Stimulated activated CD4-positive, alpha-beta T cell treated with anti-CD3 and anti-CD28 coated beads, TNF-alpha, amount 100 ng/mL, for 48 hours (primary cell): ENCODE results near the gene NR1D2.

Experiments used
- DNase-seq, 3 donors: peaks; one replicate each; pipeline ENCODE4 v3.0.0-alpha.2; 2020; ENCODE audit warnings: low read depth in 3 of 3

NR1D2 gene

GRCh38 chr3:23964537-23965235, 19.6 kb downstream of the NR1D2 start:
- DNase-seq: no peak

DNA sequence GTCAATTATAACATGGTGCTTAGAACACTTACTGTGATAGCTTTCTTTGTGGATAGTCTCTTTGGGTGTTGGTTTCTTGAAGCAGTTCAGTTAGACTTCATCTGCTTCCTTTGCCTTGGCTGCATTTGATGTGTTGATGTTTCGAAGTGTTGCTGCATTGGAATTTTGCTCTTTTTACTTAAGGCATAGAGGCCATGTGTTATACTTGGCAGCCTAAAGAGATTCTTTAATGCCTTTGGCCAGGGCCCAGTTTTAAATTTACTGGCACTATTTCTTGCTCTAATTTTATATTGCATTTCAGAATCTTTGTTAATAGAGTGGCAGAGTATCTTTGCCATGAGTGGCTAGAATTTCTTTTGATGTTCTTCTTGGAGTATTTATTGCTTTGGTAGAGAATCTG, 21.2 kb downstream of the NR1D2 start:
- no peak for DNase-seq

DNA sequence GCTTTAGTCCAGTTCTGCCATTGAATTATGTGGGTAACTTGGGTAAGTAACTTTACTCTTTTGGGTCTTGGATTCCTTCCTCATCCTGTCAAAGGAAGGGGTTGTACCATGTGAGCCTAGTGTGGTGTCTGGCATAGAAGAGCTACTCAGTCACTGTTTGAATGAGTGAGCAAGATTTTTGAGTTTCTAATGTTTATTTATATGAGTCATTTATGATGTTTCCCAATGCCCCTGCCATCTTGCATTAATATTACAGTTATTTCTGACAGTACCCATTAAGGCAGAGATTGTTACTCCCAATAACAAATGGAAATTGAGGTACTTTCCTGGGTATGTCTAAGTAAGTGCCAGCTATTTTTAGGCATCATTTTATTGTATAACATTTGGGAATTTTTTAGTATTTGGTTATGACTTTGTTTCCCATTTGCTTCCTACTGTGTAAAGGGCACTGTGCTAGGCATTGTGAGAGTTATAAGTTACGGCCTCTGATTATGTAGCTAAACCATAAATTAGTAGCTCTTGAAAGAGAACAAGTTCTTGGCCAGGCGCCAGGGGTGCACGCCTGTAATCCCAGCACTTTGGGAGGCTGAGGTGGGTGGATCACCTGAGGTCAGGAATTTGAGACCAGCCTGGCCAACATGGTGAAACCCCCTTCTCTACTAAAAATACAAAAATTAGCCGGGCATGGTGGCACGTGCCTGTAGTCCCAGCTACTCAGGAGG, 23.5 kb downstream of the NR1D2 start:
- no peak for DNase-seq

DNA sequence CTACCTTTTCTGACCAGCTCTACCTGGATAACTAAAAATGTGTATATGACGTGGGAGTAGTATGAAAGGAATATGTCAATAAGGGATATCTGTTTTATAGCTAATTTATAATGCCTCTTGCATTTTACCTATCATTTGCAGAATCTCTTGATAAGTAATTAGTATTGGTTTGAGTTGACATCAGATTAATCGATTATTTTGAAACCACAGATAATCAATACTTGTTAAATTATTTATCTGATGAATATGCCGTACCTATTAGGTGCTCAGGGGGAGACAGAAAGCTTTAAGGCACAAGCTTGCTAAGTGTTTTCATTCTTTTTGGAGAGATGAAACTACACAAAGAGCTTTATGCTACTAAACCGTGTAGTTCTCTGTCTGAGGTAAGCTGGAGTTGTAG, 24.3 kb downstream of the NR1D2 start:
- DNase-seq: no peak

DNA sequence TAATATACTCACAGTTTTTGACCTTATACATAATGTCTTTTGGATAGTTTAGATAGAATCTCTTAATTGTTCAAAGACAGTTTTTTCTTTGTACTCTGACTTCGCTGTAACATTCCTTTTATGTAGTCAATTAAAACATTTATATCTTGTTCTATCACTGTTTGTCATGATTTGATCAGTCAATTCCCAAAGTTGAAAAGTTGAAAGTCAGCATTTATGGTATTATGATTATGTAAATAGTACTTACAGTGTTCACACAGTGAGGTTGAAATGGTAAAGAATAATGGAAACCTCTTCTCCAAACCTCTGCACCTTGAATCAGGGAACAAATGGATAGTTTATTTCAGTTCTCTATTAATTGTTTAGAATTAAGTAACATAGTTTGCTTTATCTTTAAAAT, 26.6 kb downstream of the NR1D2 start:
- DNase-seq: no peak

GRCh38 chr3:23976555-23976954, 31.5 kb downstream of the NR1D2 start:
- DNase-seq: no peak

GRCh38 chr3:23979569-23979968, 34.5 kb downstream of the NR1D2 start:
- no peak for DNase-seq

DNA sequence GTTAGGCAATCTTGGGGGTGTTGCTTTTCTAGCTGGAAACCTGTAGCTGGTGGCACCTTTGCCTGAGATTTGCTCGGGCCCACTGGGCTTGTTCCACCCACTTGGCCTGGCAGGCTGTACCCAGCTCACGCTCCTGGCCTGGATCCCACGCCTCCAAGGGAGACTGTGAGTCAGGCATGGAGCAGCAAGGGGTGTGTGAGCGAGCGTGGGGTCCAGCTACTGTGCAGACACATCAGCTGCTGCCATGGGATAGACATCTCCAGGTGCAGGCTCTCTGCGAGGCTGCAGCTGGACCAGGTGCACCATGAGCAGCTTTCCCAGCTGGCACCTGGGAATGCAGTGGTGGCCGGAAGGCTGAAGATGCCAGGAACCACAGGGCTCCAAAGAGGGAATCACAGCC, 36.0 kb downstream of the NR1D2 start:
- DNase-seq: no peak

GRCh38 chr3:23981955-23982354, 36.9 kb downstream of the NR1D2 start:
- no peak for DNase-seq

DNA sequence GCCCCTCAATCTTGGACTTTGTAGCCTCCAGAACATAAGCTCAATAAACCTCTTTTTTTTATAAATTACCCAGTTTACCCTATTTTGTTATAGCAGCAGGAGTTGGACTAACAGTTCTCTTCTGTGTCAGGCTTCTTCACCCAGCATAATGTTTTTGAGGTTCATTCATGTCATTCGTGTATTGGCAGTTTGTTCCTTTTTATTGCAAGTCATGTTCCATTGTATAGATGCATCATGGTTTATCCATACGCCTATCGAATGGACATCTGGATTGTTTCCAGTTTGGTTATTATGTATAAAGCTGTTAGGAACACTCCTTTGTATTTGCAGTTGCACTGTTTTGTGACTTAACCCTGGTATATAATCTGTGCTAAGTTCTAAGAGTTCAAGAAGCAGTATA, 39.8 kb downstream of the NR1D2 start:
- no peak for DNase-seq

GRCh38 chr3:23985747-23986544, 40.9 kb downstream of the NR1D2 start:
- no peak for DNase-seq

DNA sequence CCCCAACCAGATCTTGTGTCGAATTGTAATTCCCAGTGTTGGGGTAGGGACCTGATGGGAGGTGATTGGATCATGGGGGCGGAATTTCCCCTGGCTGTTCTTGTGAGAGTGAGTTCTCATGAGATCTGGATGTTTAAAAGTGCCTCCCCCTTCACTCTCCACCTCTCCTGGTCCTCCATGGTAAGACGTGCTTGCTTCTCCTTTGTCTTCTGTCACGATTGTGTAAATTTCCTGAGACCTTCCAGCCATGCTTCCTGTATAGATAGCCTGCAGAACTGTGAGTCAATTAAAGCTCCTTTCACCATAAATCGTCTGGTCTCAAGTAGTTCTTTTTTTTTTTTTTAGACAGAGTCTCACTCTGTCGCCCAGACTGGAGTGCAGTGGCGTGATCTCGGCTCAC, 42.3 kb downstream of the NR1D2 start:
- DNase-seq: no peak

DNA sequence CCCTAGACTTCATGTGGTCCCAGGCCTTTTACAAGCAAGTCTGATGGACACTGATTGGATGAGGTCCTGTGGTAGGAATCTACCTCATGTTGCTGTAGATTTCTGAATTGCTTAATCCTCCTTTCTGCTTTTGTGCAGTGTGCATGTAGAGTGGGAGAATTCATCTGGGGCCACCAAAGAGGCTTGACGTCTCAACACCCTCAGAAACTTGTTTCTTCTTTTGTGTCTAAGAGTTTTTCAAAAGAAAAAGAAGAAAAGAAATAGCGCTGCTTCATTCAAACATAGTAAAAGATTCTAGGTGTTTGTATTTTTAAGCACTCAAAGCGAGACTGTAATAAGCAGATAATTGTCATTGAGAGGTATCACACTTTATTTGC, 46.2 kb downstream of the NR1D2 start:
- DNase-seq: no peak

GRCh38 chr3:23991683-23992628, 46.9 kb downstream of the NR1D2 start:
- no peak for DNase-seq

- DNase-seq: no peak
These were observed 48.6 kb downstream of the NR1D2 start for GRCh38 chr3:23993556-23994243.

DNA sequence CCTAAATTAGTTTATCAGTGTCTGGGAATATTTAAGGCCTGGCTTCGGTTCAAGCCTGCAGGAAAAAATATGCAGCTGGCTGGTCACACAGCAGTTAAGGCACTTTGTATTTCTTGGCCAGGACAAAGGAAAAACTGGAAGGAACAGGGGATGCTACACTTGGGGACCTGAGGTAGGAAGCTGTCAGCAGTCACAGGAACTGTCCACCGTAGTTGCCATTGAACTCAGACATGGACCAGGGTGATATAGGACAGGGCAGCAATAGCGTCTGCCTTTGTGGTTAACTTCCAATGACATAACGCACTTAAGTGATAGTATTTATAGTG, 49.1 kb downstream of the NR1D2 start:
- no peak for DNase-seq

DNA sequence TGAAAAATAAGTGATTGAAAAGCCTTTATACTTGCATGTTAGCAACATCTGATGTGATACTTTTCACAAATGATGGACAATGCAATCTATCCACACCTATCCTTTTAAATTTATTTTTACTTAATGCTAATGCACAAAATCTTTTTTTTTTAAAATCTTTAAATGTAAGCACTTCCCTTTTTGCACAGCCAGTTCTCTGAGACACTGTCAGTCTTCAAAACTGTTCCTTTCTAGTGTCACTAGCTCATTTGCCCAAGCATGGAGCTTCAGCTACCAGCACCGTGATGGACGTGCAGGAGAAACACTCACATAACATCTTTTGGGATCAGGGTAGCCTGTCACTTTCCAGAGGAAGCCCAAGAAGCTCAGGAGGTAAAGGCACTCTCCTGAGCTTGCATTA, 50.1 kb downstream of the NR1D2 start:
- DNase-seq: no peak

GRCh38 chr3:23996095-23996524, 51.0 kb downstream of the NR1D2 start:
- no peak for DNase-seq

- DNase-seq: peak; percentile 42 to 63 (median 46)
These were observed 54.0 kb downstream of the NR1D2 start for GRCh38 chr3:23999012-23999641.

- no peak for DNase-seq
These were observed 57.0 kb downstream of the NR1D2 start for GRCh38 chr3:24002129-24002528.

GRCh38 chr3:24003466-24003865, 58.4 kb downstream of the NR1D2 start:
- no peak for DNase-seq
